Retinal pigment epithelial cell (primary cell): Measurements from ENCODE around the gene GNAL.

Experiments used
- DNase-seq: peaks from one replicate; pipeline ENCODE4 v3.0.0-alpha.2; 2010; ENCODE audit warnings: low read depth
- H3K4me3 ChIP-seq: 2 replicates; pipeline ENCODE4 v1.5.1; 2011; ENCODE audit warnings: mild to moderate bottlenecking, low read length, control low read depth, moderate library complexity
- TF ChIP-seq, protein P1 (sequence below): conservative IDR thresholded peaks from 2 replicates; pipeline ENCODE4 v1.5.1; 2011; ENCODE audit warnings: low read depth, low read length, control low read depth, inconsistent platforms

Gene GNAL

DNA sequence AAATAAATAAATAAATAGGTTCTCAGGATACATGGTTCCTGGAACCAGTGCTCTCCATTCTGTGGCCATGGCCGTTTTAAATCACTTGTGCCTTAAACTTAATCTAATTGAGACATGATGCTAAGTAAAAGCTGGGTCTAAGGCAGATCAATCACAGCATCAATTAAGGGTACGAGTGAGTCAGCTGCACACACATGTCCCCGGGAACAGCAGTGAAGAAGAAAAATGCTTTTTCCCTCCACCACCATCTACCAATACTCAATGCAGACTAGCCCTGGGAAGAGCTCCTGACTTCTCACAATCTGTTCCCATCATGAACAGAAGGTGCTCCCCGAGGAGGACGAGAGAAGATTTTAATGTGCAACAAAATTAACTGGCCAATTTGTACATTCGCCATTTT is 155.4 kb downstream of the GNAL start:
- TF ChIP-seq, protein P1, sequence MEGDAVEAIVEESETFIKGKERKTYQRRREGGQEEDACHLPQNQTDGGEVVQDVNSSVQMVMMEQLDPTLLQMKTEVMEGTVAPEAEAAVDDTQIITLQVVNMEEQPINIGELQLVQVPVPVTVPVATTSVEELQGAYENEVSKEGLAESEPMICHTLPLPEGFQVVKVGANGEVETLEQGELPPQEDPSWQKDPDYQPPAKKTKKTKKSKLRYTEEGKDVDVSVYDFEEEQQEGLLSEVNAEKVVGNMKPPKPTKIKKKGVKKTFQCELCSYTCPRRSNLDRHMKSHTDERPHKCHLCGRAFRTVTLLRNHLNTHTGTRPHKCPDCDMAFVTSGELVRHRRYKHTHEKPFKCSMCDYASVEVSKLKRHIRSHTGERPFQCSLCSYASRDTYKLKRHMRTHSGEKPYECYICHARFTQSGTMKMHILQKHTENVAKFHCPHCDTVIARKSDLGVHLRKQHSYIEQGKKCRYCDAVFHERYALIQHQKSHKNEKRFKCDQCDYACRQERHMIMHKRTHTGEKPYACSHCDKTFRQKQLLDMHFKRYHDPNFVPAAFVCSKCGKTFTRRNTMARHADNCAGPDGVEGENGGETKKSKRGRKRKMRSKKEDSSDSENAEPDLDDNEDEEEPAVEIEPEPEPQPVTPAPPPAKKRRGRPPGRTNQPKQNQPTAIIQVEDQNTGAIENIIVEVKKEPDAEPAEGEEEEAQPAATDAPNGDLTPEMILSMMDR = no peak
- DNase-seq = no peak

DNA sequence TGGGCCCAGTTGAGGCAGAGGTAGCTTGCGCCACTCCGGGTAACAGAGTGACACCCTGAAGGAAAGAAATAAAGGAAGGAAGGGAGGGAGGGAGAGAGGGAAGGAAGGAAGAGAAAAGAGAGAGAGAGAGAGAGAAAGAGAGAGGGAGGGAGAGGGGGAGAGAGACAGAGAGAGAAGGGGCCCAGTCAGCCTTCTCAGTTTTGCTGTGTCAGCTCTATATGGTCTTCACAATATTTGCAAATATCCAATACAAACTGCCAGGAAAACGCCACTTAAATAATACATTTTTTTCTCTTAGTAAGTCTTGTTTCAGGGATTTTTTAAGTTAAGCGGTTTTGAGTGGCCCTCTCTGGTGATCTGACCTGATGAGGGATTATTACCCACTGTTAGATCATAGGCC is 156.6 kb downstream of the GNAL start:
- H3K4me3 ChIP-seq = no peak overlapping the region
- DNase-seq = no peak
- TF ChIP-seq, protein P1 = no peak

More for the DNA sequence above, 155.4 kb downstream of the GNAL start:
- H3K4me3 ChIP-seq = no peak overlapping the region

DNA sequence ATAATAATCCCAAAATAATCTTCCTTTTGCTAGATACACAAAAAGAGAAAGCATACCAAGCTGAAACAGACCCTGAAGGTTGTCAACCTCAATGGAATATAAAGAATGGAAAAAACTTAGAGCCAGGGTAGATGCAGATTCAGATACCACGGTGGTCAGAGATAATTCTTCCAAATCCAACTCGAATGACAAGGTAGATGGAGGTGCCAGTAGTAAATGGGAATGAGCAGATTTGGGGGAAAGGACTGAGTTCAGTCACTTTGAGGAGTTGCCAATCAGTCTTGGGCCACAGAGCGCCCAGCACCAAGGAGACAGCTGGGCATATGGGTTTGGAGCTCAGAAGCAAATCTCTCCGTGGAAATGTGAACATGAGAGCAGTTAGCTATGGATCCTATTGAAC is 158.7 kb downstream of the GNAL start:
- no peak overlapping the region for H3K4me3 ChIP-seq
- TF ChIP-seq, protein P1 = no peak
- DNase-seq = no peak

DNA sequence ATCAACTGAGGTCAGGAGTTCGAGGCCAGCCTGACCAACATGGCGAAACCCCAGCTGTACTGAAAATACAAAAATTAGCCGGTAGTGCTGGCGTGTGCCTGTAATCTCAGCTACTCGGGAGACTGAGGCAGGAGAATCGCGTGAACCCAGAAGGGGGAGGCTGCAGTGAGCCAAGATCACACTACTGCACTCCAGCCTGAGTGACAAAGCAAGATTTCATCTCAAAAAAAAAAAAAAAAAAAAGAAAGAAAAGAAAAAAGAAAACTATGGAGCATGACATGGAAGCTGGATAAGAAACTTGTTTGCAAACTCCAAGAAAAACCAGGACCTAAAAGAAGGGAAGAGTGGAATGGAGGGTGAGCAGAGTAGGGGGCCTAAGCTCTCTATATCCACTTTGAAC is 160.2 kb downstream of the GNAL start:
- no peak overlapping the region for H3K4me3 ChIP-seq
- DNase-seq = no peak
- TF ChIP-seq, protein P1 = no peak

DNA sequence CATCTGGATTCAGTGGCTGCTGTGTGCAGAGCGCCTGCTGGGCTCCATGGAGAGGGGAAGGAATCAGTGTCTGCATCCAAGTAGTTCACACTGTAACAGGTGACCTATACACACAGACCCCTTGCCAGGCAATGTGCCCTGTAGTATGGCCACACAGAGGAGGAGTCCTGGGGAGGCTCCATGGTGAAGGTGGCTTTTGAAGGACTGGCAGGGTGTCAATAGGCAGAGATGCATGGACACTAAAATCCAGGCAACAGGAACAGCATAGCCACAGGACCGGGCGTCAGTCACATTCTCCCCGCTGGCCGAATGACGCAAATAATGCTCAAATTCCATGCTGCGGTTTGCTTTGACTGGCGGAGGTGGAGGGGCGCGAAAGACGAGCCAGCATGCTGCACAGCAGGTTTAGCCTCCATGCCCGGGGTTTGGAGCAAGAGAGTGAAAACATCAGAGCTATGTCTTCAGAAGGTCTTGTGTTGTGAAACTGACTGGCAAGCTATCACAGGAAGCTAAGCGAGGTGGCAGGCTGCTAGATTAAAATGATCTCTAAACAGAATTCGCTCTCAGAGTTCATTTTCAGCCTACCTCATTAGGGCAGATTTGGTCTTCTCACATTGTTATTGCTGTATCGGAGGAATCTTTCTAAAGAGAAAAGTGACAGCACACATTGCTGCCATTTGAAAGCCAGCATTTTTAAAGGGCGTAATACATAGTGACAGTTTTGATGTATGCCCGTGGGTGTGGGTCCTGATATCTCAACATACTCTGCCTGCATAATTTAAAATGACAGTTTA is 161.0 kb downstream of the GNAL start:
- peak; percentile 95 for DNase-seq
- TF ChIP-seq, protein P1 = no peak
- peak overlapping the region; percentile 89 for H3K4me3 ChIP-seq

DNA sequence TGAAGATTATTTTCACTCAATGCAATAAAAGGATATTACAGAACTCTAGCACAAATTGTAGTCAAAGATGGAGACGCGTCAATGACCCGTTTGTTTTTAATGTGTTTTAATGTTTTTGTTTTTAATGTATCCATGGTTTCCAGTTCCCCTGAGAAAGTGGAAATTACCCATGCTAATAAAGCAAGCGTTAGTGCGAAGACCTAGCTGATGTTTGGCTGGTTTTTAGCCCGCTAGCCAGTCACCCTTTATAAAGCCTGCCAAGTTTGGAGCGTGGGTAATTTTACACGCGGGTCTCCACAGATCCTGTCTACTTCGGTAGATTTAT is 161.7 kb downstream of the GNAL start:
- TF ChIP-seq, protein P1 = no peak
- DNase-seq = peak; percentile 43
- peak overlapping the region; percentile 89 for H3K4me3 ChIP-seq

DNA sequence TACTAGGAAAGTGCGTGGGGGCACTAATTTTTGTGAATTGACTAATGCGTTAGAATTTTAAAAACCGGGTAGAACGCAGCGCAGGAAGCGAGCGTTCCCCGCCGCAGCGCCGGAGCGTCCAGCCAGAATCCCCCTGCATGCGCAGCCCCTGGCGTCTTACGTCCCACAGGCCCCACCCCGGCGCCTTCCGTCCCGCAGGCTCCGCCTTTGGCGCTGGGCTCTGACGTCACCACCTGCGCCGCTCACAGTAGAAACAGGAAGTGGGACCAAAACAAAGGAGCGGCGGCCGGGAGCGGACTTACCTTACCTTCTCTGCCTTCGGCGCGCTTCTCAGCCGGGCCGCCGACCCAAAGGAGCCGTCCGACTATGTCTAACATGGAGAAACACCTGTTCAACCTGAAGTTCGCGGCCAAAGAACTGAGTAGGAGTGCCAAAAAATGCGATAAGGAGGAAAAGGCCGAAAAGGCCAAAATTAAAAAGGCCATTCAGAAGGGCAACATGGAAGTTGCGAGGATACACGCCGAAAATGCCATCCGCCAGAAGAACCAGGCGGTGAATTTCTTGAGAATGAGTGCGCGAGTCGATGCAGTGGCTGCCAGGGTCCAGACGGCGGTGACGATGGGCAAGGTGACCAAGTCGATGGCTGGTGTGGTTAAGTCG is 162.2 kb downstream of the GNAL start, which contains the start of gene CHMP1B:
Gene CHMP1B, plus strand, starts transcription at position 268 of the 660 bp plus-strand sequence. Its CDS starts 99 bp downstream, at position 367.
- peak within 1 kb of the TSS; percentile 89 for H3K4me3 ChIP-seq
- TF ChIP-seq, protein P1 = no peak
- DNase-seq = peak; percentile 94
